DOHH2 (cell line): ENCODE measurements around the gene SLC29A3.

Experiments used
- H3F3A ChIP-seq: fragments of 200-600 bp; sonication (generic), shearing (Covaris generic); 2 replicates; pipeline ENCODE4 v1.6.0; 2016; ENCODE audit warnings: antibody characterized with exemption, mild to moderate bottlenecking; ENCODE audit not compliant: control insufficient read depth, insufficient read depth
- H3K27ac ChIP-seq: fragments of 200-600 bp; sonication (generic); 2 replicates; pipeline ENCODE4 v1.5.1; 2014; ENCODE audit warnings: low read depth, mild to moderate bottlenecking, low read length, moderate library complexity
- H3K27me3 ChIP-seq: fragments of 200-600 bp; sonication (generic); 2 replicates; pipeline ENCODE4 v1.6.1; 2014; ENCODE audit warnings: mild to moderate bottlenecking, low read length, mixed read lengths; ENCODE audit not compliant: control insufficient read depth
- H3K36me3 ChIP-seq: fragments of 200-600 bp; sonication (generic); 2 replicates; pipeline ENCODE4 v1.6.1; 2014; ENCODE audit warnings: mild to moderate bottlenecking, low read length, moderate library complexity, mixed read lengths; ENCODE audit not compliant: control insufficient read depth
- H3K4me1 ChIP-seq: fragments of 200-600 bp; sonication (generic); 2 replicates; pipeline ENCODE4 v1.6.1; 2014; ENCODE audit warnings: mild to moderate bottlenecking, low read length, mixed read lengths; ENCODE audit not compliant: control insufficient read depth
- H3K4me2 ChIP-seq: fragments of 200-600 bp; sonication (generic); 2 replicates; pipeline ENCODE4 v1.6.0; 2014; ENCODE audit warnings: mild to moderate bottlenecking, low read length, moderate library complexity
- H3K4me3 ChIP-seq: fragments of 200-600 bp; sonication (generic); 2 replicates; pipeline ENCODE4 v1.5.1; 2014; ENCODE audit warnings: mild to moderate bottlenecking, low read length, mixed read lengths
- H3K79me2 ChIP-seq: fragments of 200-600 bp; sonication (generic); 2 replicates; pipeline ENCODE4 v1.6.1; 2014; ENCODE audit warnings: mild to moderate bottlenecking, low read length, mixed read lengths; ENCODE audit not compliant: control insufficient read depth
- H3K9me2 ChIP-seq: fragments of 200-600 bp; sonication (generic); replicated peaks from 2 replicates; pipeline ENCODE4 v1.6.1; 2014; ENCODE audit warnings: mild to moderate bottlenecking, low read length, mixed read lengths; ENCODE audit not compliant: control insufficient read depth
- H3K9me3 ChIP-seq: fragments of 200-600 bp; sonication (generic); 2 replicates; pipeline ENCODE4 v1.6.1; 2014; ENCODE audit warnings: antibody characterized with exemption, low read length, mixed read lengths; ENCODE audit not compliant: control insufficient read depth, insufficient read depth
- H4K20me1 ChIP-seq: fragments of 200-600 bp; sonication (generic); 2 replicates; pipeline ENCODE4 v1.6.0; 2014; ENCODE audit warnings: low read depth, mild to moderate bottlenecking, antibody characterized with exemption, low read length, moderate library complexity; ENCODE audit not compliant: control insufficient read depth, insufficient read depth
- CTCF ChIP-seq: fragments of 200-600 bp; sonication (generic); IDR thresholded peaks from one replicate; pipeline ENCODE4 v1.5.1; 2014; ENCODE audit warnings: antibody characterized with exemption, mild to moderate bottlenecking, low read depth, low read length; ENCODE audit not compliant: poor library complexity, severe bottlenecking
- EZH2phosphoT487 ChIP-seq: fragments of 200-600 bp; sonication (generic); IDR thresholded peaks from 2 replicates; pipeline ENCODE4 v1.6.1; 2017; ENCODE audit warnings: borderline replicate concordance, mild to moderate bottlenecking, antibody characterized with exemption, low read length, moderate library complexity, mixed read lengths

SLC29A3 gene

GRCh38 chr10:71289421-71290130, 29.5 kb upstream of the SLC29A3 start:
- H3K4me1 ChIP-seq: no peaks in the 10 kb centered on the region
- H3K36me3 ChIP-seq: no peaks in the 10 kb centered on the region
- H3K9me3 ChIP-seq: no peaks in the 10 kb centered on the region
- no peaks in the 10 kb centered on the region for H4K20me1 ChIP-seq
- H3K27ac ChIP-seq: no peak overlapping the region
- H3K27me3 ChIP-seq: no peaks in the 10 kb centered on the region
- H3K4me2 ChIP-seq: no peak overlapping the region
- H3F3A ChIP-seq: no peaks in the 10 kb centered on the region
- no peaks in the 10 kb centered on the region for H3K79me2 ChIP-seq
- no peak overlapping the region for H3K4me3 ChIP-seq
- H3K9me2 ChIP-seq: no peaks in the 10 kb centered on the region
- no peak for TF ChIP-seq CTCF
- TF ChIP-seq EZH2phosphoT487: no peak

- Histone ChIP-seq H3K79me2 (no peaks in the 10 kb centered on the region), H3K9me2 (no peaks in the 10 kb centered on the region), H3K27ac (no peak overlapping the region), H3F3A (no peaks in the 10 kb centered on the region), H3K36me3 (no peaks in the 10 kb centered on the region), H4K20me1 (no peaks in the 10 kb centered on the region), H3K9me3 (no peaks in the 10 kb centered on the region), H3K4me2 (no peak overlapping the region), H3K4me1 (no peaks in the 10 kb centered on the region), H3K4me3 (no peak overlapping the region), H3K27me3 (no peaks in the 10 kb centered on the region)
- TF ChIP-seq EZH2phosphoT487 (no peak), CTCF (no peak)
These were observed 28.7 kb upstream of the SLC29A3 start for GRCh38 chr10:71290331-71290730.

GRCh38 chr10:71290806-71291527, 28.1 kb upstream of the SLC29A3 start:
- H4K20me1 ChIP-seq: no peaks in the 10 kb centered on the region
- H3K36me3 ChIP-seq: no peaks in the 10 kb centered on the region

More at GRCh38 chr10:71290806-71291527, 28.1 kb upstream of the SLC29A3 start:
- H3K4me1 ChIP-seq: no peaks in the 10 kb centered on the region
- H3F3A ChIP-seq: no peaks in the 10 kb centered on the region
- no peak overlapping the region for H3K4me2 ChIP-seq
- no peak overlapping the region for H3K27ac ChIP-seq
- no peaks in the 10 kb centered on the region for H3K79me2 ChIP-seq
- H3K4me3 ChIP-seq: no peak overlapping the region
- no peak for TF ChIP-seq EZH2phosphoT487
- no peak for TF ChIP-seq CTCF
- H3K27me3 ChIP-seq: no peaks in the 10 kb centered on the region
- H3K9me3 ChIP-seq: no peaks in the 10 kb centered on the region
- H3K9me2 ChIP-seq: no peaks in the 10 kb centered on the region
